ENCODE results near the gene EMC9. TPM values are rescaled to one million over a fixed set of nuclear protein-coding genes. Genes with fewer than 3 reads are reported as not detected.

EMC9 gene
- polyA plus RNA-seq, 1 of the 3 experiments (the other 2 are of a cell fraction), result 19.3 TPM

DNA sequence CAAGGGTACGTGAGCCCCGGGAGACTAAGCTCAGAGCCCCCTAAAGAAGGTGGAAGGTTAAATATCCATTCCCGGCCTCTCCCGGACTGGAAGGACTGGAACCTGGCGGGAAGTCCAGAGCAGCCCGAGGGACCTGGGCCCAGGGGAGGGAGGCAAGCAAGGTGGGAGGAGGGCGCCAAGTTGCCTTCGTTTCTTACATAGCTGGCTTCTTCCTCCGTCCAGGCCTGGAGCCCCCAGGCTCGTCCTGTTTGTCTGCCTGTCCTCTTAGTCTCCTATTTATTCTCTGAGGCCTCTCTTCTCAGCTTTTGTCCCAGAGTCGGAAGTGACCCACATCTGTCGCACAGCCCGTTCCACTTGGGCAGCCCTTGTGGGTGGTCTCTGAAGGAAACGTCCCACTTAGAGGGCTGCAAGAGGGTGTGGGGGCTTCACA lies 46.5 kb downstream of the EMC9 start:
- Histone ChIP-seq H3K4me3 (ENCODE audit: low read depth in 2 of 2, low read length in 1 of 2) (peak overlapping the region; percentile 80 to 92), H3K4me1 (ENCODE audit: control insufficient read depth in 1 of 2, insufficient read depth in 2 of 2, low read depth in 1 of 2, low read length in 1 of 2) (peaks cover 12 to 19% of the 10 kb centered on the region in 2 experiments; a peak in 2 of 4 replicates), H3K4me2 (peak overlapping the region; percentile 100), H3K9me2 (no peaks in the 10 kb centered on the region), H3K27me3 (ENCODE audit: insufficient read depth) (no peaks in the 10 kb centered on the region), H3F3A (replicated peaks; ENCODE audit: insufficient read depth) (peaks cover 3% of the 10 kb centered on the region), H3K27ac (ENCODE audit: low read depth in 2 of 2, low read length in 1 of 2) (peak overlapping the region; percentile 73 to 93), H3K79me2 (ENCODE audit: insufficient read depth) (peaks cover 16% of the 10 kb centered on the region), H2AFZ (ENCODE audit: low read depth) (peak overlapping the region; percentile 91), H3K9me3 (no peaks in the 10 kb centered on the region), H3K36me3 (replicated peaks in 1 of 2; ENCODE audit: control insufficient read depth in 1 of 2, insufficient read depth in 2 of 2, low read length in 1 of 2) (peaks cover 1 to 3% of the 10 kb centered on the region in 2 experiments), H3K9ac (peak overlapping the region; percentile 92), H4K20me1 (ENCODE audit: insufficient read depth) (no peaks in the 10 kb centered on the region)
- no peak for DNase-seq
- POLR2A ChIA-PET, result interaction anchor here (0.7 to 6.2 kb wide), 10 partner anchors 12 to 66 kb away, joined by 3 to 46 read pairs (median 12); partner anchors contain the start of genes CARMIL3, DCAF11, IRF9 and NRL
- WGBS (ENCODE audit: low lambda C conversion rate), result 3% methylated on average over 11 of the region's 14 CpGs
- TF ChIP-seq, protein P1, sequence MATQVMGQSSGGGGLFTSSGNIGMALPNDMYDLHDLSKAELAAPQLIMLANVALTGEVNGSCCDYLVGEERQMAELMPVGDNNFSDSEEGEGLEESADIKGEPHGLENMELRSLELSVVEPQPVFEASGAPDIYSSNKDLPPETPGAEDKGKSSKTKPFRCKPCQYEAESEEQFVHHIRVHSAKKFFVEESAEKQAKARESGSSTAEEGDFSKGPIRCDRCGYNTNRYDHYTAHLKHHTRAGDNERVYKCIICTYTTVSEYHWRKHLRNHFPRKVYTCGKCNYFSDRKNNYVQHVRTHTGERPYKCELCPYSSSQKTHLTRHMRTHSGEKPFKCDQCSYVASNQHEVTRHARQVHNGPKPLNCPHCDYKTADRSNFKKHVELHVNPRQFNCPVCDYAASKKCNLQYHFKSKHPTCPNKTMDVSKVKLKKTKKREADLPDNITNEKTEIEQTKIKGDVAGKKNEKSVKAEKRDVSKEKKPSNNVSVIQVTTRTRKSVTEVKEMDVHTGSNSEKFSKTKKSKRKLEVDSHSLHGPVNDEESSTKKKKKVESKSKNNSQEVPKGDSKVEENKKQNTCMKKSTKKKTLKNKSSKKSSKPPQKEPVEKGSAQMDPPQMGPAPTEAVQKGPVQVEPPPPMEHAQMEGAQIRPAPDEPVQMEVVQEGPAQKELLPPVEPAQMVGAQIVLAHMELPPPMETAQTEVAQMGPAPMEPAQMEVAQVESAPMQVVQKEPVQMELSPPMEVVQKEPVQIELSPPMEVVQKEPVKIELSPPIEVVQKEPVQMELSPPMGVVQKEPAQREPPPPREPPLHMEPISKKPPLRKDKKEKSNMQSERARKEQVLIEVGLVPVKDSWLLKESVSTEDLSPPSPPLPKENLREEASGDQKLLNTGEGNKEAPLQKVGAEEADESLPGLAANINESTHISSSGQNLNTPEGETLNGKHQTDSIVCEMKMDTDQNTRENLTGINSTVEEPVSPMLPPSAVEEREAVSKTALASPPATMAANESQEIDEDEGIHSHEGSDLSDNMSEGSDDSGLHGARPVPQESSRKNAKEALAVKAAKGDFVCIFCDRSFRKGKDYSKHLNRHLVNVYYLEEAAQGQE (IDR thresholded peaks at IDR 0.05; ENCODE audit: low read depth, low read length), result no peak
- CTCF ChIA-PET, result interaction anchor here (0.6 to 25.4 kb wide), 6 partner anchors 11 to 506 kb away, joined by 3 to 1159 read pairs (median 4); partner anchors contain the start of genes CARMIL3, CPNE6 and PSME2

DNA sequence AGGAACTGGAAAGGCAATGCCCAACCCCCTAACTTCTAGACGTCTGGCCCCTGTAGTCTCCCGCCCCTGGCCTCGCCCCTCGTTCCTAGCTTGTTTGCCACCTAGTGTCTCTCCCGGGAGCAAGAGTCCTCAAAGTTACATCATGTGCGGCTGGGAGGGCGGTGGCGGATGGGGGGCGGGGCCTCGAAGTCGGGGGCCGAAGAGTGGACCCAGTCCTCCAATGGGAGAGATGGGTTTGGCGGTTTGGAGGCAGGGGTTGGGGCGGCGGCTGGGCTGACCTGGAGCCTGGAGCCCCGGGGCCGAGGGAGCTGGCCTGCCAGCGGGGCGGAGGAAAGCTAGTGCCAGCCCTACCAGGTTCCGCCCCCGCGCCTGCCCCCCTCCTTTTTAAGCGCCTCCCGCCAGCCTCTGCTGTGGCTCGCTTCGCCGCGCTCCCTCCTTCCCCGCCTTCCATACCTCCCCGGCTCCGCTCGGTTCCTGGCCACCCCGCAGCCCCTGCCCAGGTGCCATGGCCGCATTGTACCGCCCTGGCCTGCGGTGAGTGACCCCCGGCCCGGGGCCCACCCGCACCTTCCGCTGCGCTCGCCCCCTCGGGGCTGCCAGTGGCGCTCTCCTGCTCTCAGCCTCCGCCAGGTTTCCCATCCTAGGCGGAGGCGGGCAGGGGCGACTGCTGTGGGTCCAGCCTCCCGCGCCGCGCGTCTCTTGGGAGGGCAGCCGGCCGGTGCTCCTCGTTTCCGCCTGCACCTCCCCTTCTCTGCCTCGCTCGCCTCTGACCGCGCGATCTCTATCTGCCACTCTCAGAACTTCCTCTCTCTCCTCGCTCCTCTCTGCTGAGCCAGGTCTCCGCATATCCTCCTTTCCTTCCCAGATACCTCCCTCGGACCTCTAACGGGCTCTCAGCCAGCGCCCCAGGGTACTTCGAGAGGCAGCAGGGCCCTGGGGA lies 47.2 kb downstream of the EMC9 start, which contains the start of gene PCK2:
Gene PCK2, plus strand, starts transcription at position 411 of the 940 bp plus-strand sequence. Its CDS starts 95 bp downstream, at position 506.
- peak; percentile 97 for DNase-seq
- TF ChIP-seq, protein P2, sequence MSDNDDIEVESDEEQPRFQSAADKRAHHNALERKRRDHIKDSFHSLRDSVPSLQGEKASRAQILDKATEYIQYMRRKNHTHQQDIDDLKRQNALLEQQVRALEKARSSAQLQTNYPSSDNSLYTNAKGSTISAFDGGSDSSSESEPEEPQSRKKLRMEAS (IDR thresholded peaks at IDR 0.05; ENCODE audit: low read depth), result peak; percentile 78
- TF ChIP-seq, protein P3, sequence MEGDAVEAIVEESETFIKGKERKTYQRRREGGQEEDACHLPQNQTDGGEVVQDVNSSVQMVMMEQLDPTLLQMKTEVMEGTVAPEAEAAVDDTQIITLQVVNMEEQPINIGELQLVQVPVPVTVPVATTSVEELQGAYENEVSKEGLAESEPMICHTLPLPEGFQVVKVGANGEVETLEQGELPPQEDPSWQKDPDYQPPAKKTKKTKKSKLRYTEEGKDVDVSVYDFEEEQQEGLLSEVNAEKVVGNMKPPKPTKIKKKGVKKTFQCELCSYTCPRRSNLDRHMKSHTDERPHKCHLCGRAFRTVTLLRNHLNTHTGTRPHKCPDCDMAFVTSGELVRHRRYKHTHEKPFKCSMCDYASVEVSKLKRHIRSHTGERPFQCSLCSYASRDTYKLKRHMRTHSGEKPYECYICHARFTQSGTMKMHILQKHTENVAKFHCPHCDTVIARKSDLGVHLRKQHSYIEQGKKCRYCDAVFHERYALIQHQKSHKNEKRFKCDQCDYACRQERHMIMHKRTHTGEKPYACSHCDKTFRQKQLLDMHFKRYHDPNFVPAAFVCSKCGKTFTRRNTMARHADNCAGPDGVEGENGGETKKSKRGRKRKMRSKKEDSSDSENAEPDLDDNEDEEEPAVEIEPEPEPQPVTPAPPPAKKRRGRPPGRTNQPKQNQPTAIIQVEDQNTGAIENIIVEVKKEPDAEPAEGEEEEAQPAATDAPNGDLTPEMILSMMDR (IDR thresholded peaks at IDR 0.05), result 0 out of 2 replicates have a peak, but pooled peaks have one; percentile 6
- TF ChIP-seq NRF1 (IDR thresholded peaks at IDR 0.05; ENCODE audit: low read depth, low read length), result no peak
- TF ChIP-seq, protein P4, sequence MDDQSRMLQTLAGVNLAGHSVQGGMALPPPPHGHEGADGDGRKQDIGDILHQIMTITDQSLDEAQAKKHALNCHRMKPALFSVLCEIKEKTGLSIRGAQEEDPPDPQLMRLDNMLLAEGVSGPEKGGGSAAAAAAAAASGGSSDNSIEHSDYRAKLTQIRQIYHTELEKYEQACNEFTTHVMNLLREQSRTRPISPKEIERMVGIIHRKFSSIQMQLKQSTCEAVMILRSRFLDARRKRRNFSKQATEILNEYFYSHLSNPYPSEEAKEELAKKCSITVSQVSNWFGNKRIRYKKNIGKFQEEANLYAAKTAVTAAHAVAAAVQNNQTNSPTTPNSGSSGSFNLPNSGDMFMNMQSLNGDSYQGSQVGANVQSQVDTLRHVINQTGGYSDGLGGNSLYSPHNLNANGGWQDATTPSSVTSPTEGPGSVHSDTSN (IDR thresholded peaks at IDR 0.05), result 0 out of 2 replicates have a peak, but pooled peaks have one; percentile 3
- TF ChIP-seq EP300 (IDR thresholded peaks at IDR 0.05; ENCODE audit: borderline replicate concordance in 1 of 2, low read depth in 1 of 2, low read length in 1 of 2), result 0 out of 4 replicates have a peak, but pooled peaks of 1 of the 2 experiments have one; percentile 10
- TF ChIP-seq, protein P5, sequence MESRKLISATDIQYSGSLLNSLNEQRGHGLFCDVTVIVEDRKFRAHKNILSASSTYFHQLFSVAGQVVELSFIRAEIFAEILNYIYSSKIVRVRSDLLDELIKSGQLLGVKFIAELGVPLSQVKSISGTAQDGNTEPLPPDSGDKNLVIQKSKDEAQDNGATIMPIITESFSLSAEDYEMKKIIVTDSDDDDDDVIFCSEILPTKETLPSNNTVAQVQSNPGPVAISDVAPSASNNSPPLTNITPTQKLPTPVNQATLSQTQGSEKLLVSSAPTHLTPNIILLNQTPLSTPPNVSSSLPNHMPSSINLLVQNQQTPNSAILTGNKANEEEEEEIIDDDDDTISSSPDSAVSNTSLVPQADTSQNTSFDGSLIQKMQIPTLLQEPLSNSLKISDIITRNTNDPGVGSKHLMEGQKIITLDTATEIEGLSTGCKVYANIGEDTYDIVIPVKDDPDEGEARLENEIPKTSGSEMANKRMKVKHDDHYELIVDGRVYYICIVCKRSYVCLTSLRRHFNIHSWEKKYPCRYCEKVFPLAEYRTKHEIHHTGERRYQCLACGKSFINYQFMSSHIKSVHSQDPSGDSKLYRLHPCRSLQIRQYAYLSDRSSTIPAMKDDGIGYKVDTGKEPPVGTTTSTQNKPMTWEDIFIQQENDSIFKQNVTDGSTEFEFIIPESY (IDR thresholded peaks at IDR 0.05; ENCODE audit: borderline replicate concordance, low read depth), result 0 out of 2 replicates have a peak, but pooled peaks have one; percentile 11
- no peak for TF ChIP-seq SMC3 (IDR thresholded peaks at IDR 0.05; ENCODE audit: low read depth, low read length)
- TF ChIP-seq, protein P6, sequence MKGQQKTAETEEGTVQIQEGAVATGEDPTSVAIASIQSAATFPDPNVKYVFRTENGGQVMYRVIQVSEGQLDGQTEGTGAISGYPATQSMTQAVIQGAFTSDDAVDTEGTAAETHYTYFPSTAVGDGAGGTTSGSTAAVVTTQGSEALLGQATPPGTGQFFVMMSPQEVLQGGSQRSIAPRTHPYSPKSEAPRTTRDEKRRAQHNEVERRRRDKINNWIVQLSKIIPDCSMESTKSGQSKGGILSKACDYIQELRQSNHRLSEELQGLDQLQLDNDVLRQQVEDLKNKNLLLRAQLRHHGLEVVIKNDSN (IDR thresholded peaks at IDR 0.05; ENCODE audit: borderline replicate concordance, low read depth), result 0 out of 2 replicates have a peak, but pooled peaks have one; percentile 8
- TF ChIP-seq MXI1 (IDR thresholded peaks at IDR 0.05; ENCODE audit: low read depth, low read length), result 0 out of 2 replicates have a peak, but pooled peaks have one; percentile 24
- TF ChIP-seq TAF1 (IDR thresholded peaks at IDR 0.05; ENCODE audit: borderline replicate concordance, low read depth, low read length), result peak; percentile 79

More for the DNA sequence above, 47.2 kb downstream of the EMC9 start, which contains the start of gene PCK2:
- no peaks in the 10 kb centered on the region for H3K9me3 ChIP-seq
- H3K4me3 ChIP-seq (ENCODE audit: low read depth in 2 of 2, low read length in 1 of 2), result peak within 1 kb of the TSS; percentile 80 to 92
- peak within 1 kb of the TSS; percentile 91 for H2AFZ ChIP-seq (ENCODE audit: low read depth)
- H3K4me1 ChIP-seq (ENCODE audit: control insufficient read depth in 1 of 2, insufficient read depth in 2 of 2, low read depth in 1 of 2, low read length in 1 of 2), result peaks cover 12 to 19% of the 10 kb centered on the region in 2 experiments; a peak in 2 of 4 replicates
- 2% methylated on average over 58 of the region's 68 CpGs for WGBS (ENCODE audit: low lambda C conversion rate)
- CTCF ChIA-PET, result interaction anchor here (0.7 to 25.4 kb wide), 9 partner anchors 12 to 296 kb away, joined by 3 to 1159 read pairs (median 6); partner anchors contain the start of genes CARMIL3, CPNE6, DCAF11 and IRF9
- peaks cover 3% of the 10 kb centered on the region for H3F3A ChIP-seq (replicated peaks; ENCODE audit: insufficient read depth)
- peak within 1 kb of the TSS; percentile 73 to 93 for H3K27ac ChIP-seq (ENCODE audit: low read depth in 2 of 2, low read length in 1 of 2)
- no peaks in the 10 kb centered on the region for H3K27me3 ChIP-seq (ENCODE audit: insufficient read depth)
- POLR2A ChIA-PET, result interaction anchor here (0.6 to 6.2 kb wide), 12 partner anchors 10 to 128 kb away, joined by 3 to 46 read pairs (median 9); partner anchors contain the start of genes CARMIL3, DCAF11, NRL and PSME2
- no peaks in the 10 kb centered on the region for H3K9me2 ChIP-seq
- H4K20me1 ChIP-seq (ENCODE audit: insufficient read depth), result no peaks in the 10 kb centered on the region
- peak within 1 kb of the TSS; percentile 92 for H3K9ac ChIP-seq
- peaks cover 16% of the 10 kb centered on the region for H3K79me2 ChIP-seq (ENCODE audit: insufficient read depth)
- H3K36me3 ChIP-seq (replicated peaks in 1 of 2; ENCODE audit: control insufficient read depth in 1 of 2, insufficient read depth in 2 of 2, low read length in 1 of 2), result peaks cover 0 to 3% of the 10 kb centered on the region in 2 experiments
- H3K4me2 ChIP-seq, result peak within 1 kb of the TSS; percentile 100
